AG04450 (cell line): ENCODE data around the gene PXMP4. TPM values are rescaled to one million over a fixed set of nuclear protein-coding genes. Genes with fewer than 3 reads are reported as not detected.

Source experiments
- CTCF ChIA-PET: fragments of 300-600, 350-600 bp; formaldehyde crosslinking; extraction: SDS; loops from one replicate; lab custom pipeline; 2022; ENCODE audit warnings: antibody characterized with exemption, inconsistent platforms; lab: Charles Lee
- POLR2A ChIA-PET: fragments of 350-600 bp; formaldehyde crosslinking; extraction: SDS; loops from one replicate; lab custom pipeline; 2021; ENCODE audit warnings: antibody characterized with exemption, inconsistent platforms; lab: Yijun Ruan, JAX
- DNase-seq: peaks from one replicate; pipeline ENCODE4 v3.0.0-alpha.2; 2011; ENCODE audit warnings: low read depth, low spot score
- H3K27ac ChIP-seq: one replicate; pipeline ENCODE4 v1.5.1; 2012; ENCODE audit warnings: low read depth, low read length, control low read depth
- H3K27me3 ChIP-seq: one replicate; pipeline ENCODE4 v1.6.0; 2012; ENCODE audit warnings: low read length; ENCODE audit not compliant: control insufficient read depth, insufficient read depth
- H3K4me3 ChIP-seq: 2 replicates; pipeline ENCODE4 v1.5.1; 2011; ENCODE audit warnings: mild to moderate bottlenecking, low read depth, low read length, control low read depth
- H3K9me3 ChIP-seq: 2 replicates; pipeline ENCODE4 v1.5.1; 2012; ENCODE audit warnings: low read length; ENCODE audit not compliant: control insufficient read depth, insufficient read depth
- polyA plus RNA-seq: library from polyadenylated mRNA; depleted of rRNA; stranded (reverse); fragments of >200 nt; gene quantifications from 2 replicates; pipeline ENCODE4 v1.2.3, GENCODE V29; 2011; rRNA removed
- TF ChIP-seq, protein P1 (sequence below): IDR thresholded peaks from 2 replicates; pipeline ENCODE4 v1.5.1; 2011; ENCODE audit warnings: low read depth, low read length, control low read depth, inconsistent platforms

The PXMP4 gene
- polyA plus RNA-seq, 1 experiment = 6.0 TPM

GRCh38 chr20:33655164-33655563, 64.9 kb downstream of the PXMP4 start:
- no peaks in the 10 kb centered on the region; the same call in 1 of the 2 replicates for H3K9me3 ChIP-seq
- DNase-seq = no peak
- ChIA-PET POLR2A (no interaction called here), CTCF (interaction anchor here (2.6 to 2.8 kb wide), 2 partner anchors 8 to 198 kb away, joined by 11 to 13 read pairs; partner anchors contain the start of gene C20orf144)
- H3K27me3 ChIP-seq = no peaks in the 10 kb centered on the region
- H3K4me3 ChIP-seq = no peak overlapping the region
- H3K27ac ChIP-seq = no peak overlapping the region
- TF ChIP-seq, protein P1, sequence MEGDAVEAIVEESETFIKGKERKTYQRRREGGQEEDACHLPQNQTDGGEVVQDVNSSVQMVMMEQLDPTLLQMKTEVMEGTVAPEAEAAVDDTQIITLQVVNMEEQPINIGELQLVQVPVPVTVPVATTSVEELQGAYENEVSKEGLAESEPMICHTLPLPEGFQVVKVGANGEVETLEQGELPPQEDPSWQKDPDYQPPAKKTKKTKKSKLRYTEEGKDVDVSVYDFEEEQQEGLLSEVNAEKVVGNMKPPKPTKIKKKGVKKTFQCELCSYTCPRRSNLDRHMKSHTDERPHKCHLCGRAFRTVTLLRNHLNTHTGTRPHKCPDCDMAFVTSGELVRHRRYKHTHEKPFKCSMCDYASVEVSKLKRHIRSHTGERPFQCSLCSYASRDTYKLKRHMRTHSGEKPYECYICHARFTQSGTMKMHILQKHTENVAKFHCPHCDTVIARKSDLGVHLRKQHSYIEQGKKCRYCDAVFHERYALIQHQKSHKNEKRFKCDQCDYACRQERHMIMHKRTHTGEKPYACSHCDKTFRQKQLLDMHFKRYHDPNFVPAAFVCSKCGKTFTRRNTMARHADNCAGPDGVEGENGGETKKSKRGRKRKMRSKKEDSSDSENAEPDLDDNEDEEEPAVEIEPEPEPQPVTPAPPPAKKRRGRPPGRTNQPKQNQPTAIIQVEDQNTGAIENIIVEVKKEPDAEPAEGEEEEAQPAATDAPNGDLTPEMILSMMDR = no peak

DNA sequence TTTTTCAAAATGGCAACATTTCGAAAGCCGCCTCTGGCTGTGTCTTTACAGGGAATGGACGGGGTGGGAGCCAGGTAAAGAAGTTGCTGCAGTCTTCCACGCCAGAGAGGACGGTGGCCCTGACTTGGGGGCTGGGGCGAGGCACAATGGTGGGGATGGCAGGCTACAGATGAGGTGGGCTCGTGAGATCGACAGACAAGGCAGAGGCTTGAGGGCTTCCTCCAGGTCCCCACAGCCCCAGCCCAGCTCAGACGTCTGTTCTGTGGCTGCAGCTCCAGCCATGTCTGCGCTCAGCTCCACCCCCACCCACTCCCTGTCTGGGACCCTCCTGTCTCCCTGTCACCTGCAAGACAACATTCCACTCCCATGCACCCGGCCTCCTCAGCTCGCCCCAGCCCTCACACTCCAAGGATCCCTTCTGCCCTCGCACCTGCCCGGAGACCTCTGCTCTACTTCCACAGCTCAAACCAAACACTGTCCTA, 65.4 kb downstream of the PXMP4 start:
- TF ChIP-seq, protein P1 = no peak
- no peaks in the 10 kb centered on the region; the same call in 1 of the 2 replicates for H3K9me3 ChIP-seq
- H3K27me3 ChIP-seq = no peaks in the 10 kb centered on the region
- no peak for DNase-seq
- H3K4me3 ChIP-seq = no peak overlapping the region
- POLR2A ChIA-PET = interaction anchor here (1.7 kb wide), 1 partner anchor 9 kb away, joined by 10 read pairs; no protein-coding TSS in a partner anchor
- CTCF ChIA-PET = interaction anchor here (1.8 to 2.8 kb wide), 3 partner anchors 9 to 197 kb away, joined by 5 to 13 read pairs (median 11); partner anchors contain the start of gene C20orf144
- H3K27ac ChIP-seq = no peak overlapping the region

DNA sequence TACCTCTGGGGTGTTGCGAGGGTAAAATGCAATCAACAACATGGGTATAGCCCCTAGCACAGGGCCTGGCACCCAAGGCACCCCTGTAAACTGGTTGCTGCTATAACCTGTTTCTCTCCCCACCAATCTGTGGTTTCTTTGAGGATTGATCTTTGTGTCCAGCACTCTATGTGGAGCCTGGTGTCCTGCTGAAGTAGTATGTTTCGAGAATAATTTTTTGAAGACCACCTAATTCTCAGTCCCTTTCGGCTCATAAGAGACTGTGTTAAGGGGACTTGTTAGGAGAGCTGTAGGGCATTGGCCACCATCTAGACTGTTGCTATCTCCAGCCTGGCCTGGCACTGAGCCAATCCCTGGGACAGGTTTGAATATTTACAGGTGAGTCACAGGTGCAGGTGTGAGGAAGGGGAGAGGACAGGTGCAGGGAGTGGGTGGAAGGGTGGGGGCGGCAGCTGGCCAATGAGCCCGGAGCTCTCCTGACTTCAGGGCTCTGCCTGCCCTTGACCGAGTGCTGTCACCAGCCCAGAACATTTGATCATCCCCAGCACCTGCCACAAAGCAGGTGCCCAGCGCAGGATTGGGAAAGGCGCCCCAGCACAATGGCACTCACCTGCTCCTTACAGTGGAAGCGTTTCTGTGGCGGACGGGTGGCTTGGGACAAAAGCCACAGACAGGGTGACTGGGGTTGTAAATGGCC, 66.1 kb downstream of the PXMP4 start:
- CTCF ChIA-PET = interaction anchor here (0.6 to 2.8 kb wide), 13 partner anchors 9 to 278 kb away, joined by 3 to 13 read pairs (median 4); partner anchors contain the start of genes ACTL10 and C20orf144
- POLR2A ChIA-PET = interaction anchor here (1.0 to 1.7 kb wide), 3 partner anchors 10 to 14 kb away, joined by 4 to 10 read pairs (median 5); partner anchors contain the start of gene ACTL10
- H3K27me3 ChIP-seq = no peaks in the 10 kb centered on the region
- TF ChIP-seq, protein P1 = no peak
- H3K9me3 ChIP-seq = no peaks in the 10 kb centered on the region
- H3K27ac ChIP-seq = no peak overlapping the region
- H3K4me3 ChIP-seq = no peak overlapping the region
- no peak for DNase-seq

DNA sequence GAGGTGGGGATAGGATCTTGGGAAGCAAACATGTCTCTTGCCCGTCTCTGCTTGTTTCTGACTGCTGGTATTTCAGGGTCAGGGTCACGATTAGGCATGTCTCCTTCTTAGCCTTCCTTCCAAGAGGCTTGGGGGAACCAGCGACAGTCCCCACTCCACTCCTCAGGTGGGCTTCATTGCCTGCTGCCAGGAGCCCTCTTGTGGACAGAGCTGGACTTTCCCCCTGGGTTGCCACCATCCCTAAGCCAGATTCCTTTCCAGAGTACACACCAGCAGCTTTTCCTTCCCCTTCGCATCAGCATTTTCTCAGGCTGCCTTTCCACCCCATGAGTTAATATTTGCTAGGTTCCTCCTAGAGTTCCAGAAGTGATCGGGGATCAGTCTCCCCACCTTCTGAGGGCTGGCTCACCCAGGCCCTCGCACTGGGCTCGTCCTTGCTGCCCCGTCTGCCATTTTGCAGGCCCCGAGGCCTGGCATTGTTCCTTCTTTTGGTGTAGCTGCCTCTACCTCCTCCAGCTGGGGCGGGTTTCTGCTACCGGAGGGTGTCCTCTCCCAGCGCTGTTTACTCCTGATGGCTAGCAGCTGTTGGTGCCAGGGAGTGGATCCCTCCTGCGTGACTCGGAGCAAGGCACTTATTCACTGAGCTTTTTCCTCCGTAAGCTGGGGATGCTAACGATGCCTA, 66.8 kb downstream of the PXMP4 start:
- peak overlapping the region; percentile 25 for H3K27ac ChIP-seq
- ChIA-PET CTCF (interaction anchor here (0.6 to 2.8 kb wide), 15 partner anchors 10 to 277 kb away, joined by 3 to 13 read pairs (median 4); partner anchors contain the start of genes ACTL10 and C20orf144), POLR2A (interaction anchor here (1.0 to 1.7 kb wide), 3 partner anchors 10 to 15 kb away, joined by 4 to 10 read pairs (median 5); partner anchors contain the start of gene ACTL10)
- no peak overlapping the region for H3K4me3 ChIP-seq
- no peaks in the 10 kb centered on the region for H3K27me3 ChIP-seq
- TF ChIP-seq, protein P1 = peak; percentile 97
- no peaks in the 10 kb centered on the region for H3K9me3 ChIP-seq
- DNase-seq = no peak

Other genes with a start within 250 kb of the PXMP4 start
- 10.2 and 11.3 TPM in 2 replicates for gene CBFA2T2, start 230.2 kb downstream of the PXMP4 start, polyA plus RNA-seq
- gene C20orf144, start 58.0 kb downstream of the PXMP4 start, polyA plus RNA-seq = 0.09 and 0.14 TPM in 2 replicates
- 0.31 and 0.41 TPM in 2 replicates for gene ACTL10, start 53.4 kb downstream of the PXMP4 start, polyA plus RNA-seq
- 11.7 and 15.7 TPM in 2 replicates for gene NECAB3, start 45.9 kb downstream of the PXMP4 start, polyA plus RNA-seq
- 2.6 and 3.0 TPM in 2 replicates for gene E2F1, start 33.9 kb downstream of the PXMP4 start, polyA plus RNA-seq
- gene ZNF341, start 11.7 kb upstream of the PXMP4 start, polyA plus RNA-seq = 1.5 and 1.6 TPM in 2 replicates
- 92.4 and 97.4 TPM in 2 replicates for gene CHMP4B, start 91.0 kb upstream of the PXMP4 start, polyA plus RNA-seq